GM12875 (cell line): ENCODE data around the gene ALOX15B.
"Not testable (repeated sequence)": the region's sequence is repeated elsewhere in the genome, so short reads cannot be mapped to it uniquely, and the experiment has no call there.

ENCODE experiments used
- H3K4me3 ChIP-seq: one replicate; pipeline ENCODE4 v1.5.1; 2011; ENCODE audit warnings: low read depth, low read length, control low read depth
- CTCF ChIP-seq: IDR thresholded peaks from 2 replicates; pipeline ENCODE4 v1.5.1; 2011; ENCODE audit warnings: low read depth, mild to moderate bottlenecking, control low read depth, inconsistent platforms, low read length, moderate library complexity, borderline replicate concordance; ENCODE audit not compliant: insufficient read depth

ALOX15B gene

GRCh38 chr17:8057691-8058114 is 18.8 kb downstream of the ALOX15B start:
- no peak overlapping the region for H3K4me3 ChIP-seq

GRCh38 chr17:8059131-8059530 is 20.3 kb downstream of the ALOX15B start:
- no peak overlapping the region for H3K4me3 ChIP-seq
- TF ChIP-seq CTCF: no peak

More at GRCh38 chr17:8057691-8058114, 18.8 kb downstream of the ALOX15B start:
- peak; percentile 63; the same call in 1 of the 2 replicates for TF ChIP-seq CTCF

- H3K4me3 ChIP-seq: no peak overlapping the region
- TF ChIP-seq CTCF: peak; percentile 57
These were observed 21.4 kb downstream of the ALOX15B start for GRCh38 chr17:8060274-8060673.

GRCh38 chr17:8061851-8062250 is 23.0 kb downstream of the ALOX15B start:
- H3K4me3 ChIP-seq: not testable (repeated sequence)

GRCh38 chr17:8062435-8062806 is 23.6 kb downstream of the ALOX15B start:
- H3K4me3 ChIP-seq: no peak overlapping the region
- TF ChIP-seq CTCF: no peak

GRCh38 chr17:8062807-8063483 is 24.1 kb downstream of the ALOX15B start:
- TF ChIP-seq CTCF: no peak
- no peak overlapping the region for H3K4me3 ChIP-seq

GRCh38 chr17:8063761-8064534 is 25.1 kb downstream of the ALOX15B start:
- H3K4me3 ChIP-seq: no peak overlapping the region
- no peak for TF ChIP-seq CTCF
